OCI-LY3 (cell line): ENCODE data around the gene MYL12B.
"Not testable (repeated sequence)": the region's sequence is repeated elsewhere in the genome, so short reads cannot be mapped to it uniquely, and the experiment has no call there.

ENCODE experiments used
- H2AFZ ChIP-seq: fragments of 200-600, 300-600 bp; shearing (Covaris generic); 2 replicates; pipeline ENCODE4 v1.6.0; 2014; ENCODE audit warnings: antibody characterized with exemption, low read depth, low read length
- H3K27ac ChIP-seq: fragments of 200-600, 300-600 bp; sonication (generic); 2 replicates; pipeline ENCODE4 v1.5.1; 2014; ENCODE audit warnings: mild to moderate bottlenecking, low read length, moderate library complexity, mixed read lengths
- H3K27me3 ChIP-seq: fragments of 200-600, 300-600 bp; sonication (generic); 2 replicates; pipeline ENCODE4 v1.6.1; 2014; ENCODE audit warnings: low read depth, low read length, mixed read lengths
- H3K36me3 ChIP-seq: fragments of 200-600, 300-600 bp; sonication (generic); replicated peaks from 2 replicates; pipeline ENCODE3; 2014; ENCODE audit warnings: low read depth, low read length, mixed read lengths
- H3K4me1 ChIP-seq: fragments of 300-600, 200-600 bp; sonication (generic); 2 replicates; pipeline ENCODE4 v1.6.1; 2014; ENCODE audit warnings: low read length, mixed read lengths
- H3K4me2 ChIP-seq: fragments of 200-600, 300-600 bp; sonication (generic); 2 replicates; pipeline ENCODE4 v1.6.1; 2014; ENCODE audit warnings: low read length, mixed read lengths
- H3K4me3 ChIP-seq: fragments of 300-600, 200-600 bp; sonication (generic); 2 replicates; pipeline ENCODE4 v1.5.1; 2014; ENCODE audit warnings: antibody characterized with exemption, mild to moderate bottlenecking, low read length, moderate library complexity
- H3K79me2 ChIP-seq: fragments of 300-600, 200-600 bp; shearing (Covaris generic); 2 replicates; pipeline ENCODE4 v1.6.1; 2014; ENCODE audit warnings: mild to moderate bottlenecking, low read length, mixed read lengths
- H3K9ac ChIP-seq: fragments of 300-600, 200-600 bp; shearing (Covaris generic); 2 replicates; pipeline ENCODE4 v1.6.0; 2014; ENCODE audit warnings: mild to moderate bottlenecking, low read length, moderate library complexity
- H3K9me3 ChIP-seq: fragments of 200-600, 300-600 bp; shearing (Covaris generic); 2 replicates; pipeline ENCODE4 v1.6.1; 2014; ENCODE audit warnings: low read length, mixed read lengths; ENCODE audit not compliant: insufficient read depth
- H4K20me1 ChIP-seq: fragments of 200-600, 300-600 bp; sonication (generic); 2 replicates; pipeline ENCODE4 v1.6.1; 2016; ENCODE audit warnings: low read length, mixed read lengths; ENCODE audit not compliant: insufficient read depth
- EZH2phosphoT487 ChIP-seq: fragments of 200-600 bp; shearing (Covaris generic); IDR thresholded peaks from 2 replicates; pipeline ENCODE4 v1.6.1; 2018; ENCODE audit warnings: antibody characterized with exemption, mixed run types, low read depth
- TF ChIP-seq, protein P1 (sequence below): fragments of 200-600, 300-600 bp; sonication (generic); IDR thresholded peaks from 2 replicates; pipeline ENCODE4 v1.5.1; 2014; ENCODE audit warnings: antibody characterized with exemption, low read length, low read depth

MYL12B gene

DNA sequence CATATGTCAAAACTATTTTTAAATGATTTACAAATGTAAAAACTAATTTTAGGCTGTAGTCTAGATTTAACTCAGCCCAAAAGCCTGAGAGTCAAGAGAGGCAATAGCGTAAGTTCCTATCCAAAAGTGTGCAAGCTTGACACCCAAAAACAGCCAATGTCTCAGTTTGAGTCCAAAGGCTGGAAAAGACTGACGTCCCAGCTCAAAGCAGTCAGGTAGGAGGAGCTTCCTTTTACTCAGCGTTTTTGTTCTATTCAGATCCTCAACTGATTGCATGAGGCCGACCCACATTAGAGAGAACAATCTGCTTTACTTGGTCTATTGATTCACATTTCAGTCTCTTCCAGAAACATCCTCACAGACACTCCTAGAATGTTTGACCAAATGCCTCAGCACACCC is 51.8 kb downstream of the MYL12B start:
- Histone ChIP-seq H2AFZ (no peak overlapping the region), H3K27me3 (no peaks in the 10 kb centered on the region)
- no peak for TF ChIP-seq EZH2phosphoT487
- TF ChIP-seq, protein P1, sequence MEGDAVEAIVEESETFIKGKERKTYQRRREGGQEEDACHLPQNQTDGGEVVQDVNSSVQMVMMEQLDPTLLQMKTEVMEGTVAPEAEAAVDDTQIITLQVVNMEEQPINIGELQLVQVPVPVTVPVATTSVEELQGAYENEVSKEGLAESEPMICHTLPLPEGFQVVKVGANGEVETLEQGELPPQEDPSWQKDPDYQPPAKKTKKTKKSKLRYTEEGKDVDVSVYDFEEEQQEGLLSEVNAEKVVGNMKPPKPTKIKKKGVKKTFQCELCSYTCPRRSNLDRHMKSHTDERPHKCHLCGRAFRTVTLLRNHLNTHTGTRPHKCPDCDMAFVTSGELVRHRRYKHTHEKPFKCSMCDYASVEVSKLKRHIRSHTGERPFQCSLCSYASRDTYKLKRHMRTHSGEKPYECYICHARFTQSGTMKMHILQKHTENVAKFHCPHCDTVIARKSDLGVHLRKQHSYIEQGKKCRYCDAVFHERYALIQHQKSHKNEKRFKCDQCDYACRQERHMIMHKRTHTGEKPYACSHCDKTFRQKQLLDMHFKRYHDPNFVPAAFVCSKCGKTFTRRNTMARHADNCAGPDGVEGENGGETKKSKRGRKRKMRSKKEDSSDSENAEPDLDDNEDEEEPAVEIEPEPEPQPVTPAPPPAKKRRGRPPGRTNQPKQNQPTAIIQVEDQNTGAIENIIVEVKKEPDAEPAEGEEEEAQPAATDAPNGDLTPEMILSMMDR = no peak

DNA sequence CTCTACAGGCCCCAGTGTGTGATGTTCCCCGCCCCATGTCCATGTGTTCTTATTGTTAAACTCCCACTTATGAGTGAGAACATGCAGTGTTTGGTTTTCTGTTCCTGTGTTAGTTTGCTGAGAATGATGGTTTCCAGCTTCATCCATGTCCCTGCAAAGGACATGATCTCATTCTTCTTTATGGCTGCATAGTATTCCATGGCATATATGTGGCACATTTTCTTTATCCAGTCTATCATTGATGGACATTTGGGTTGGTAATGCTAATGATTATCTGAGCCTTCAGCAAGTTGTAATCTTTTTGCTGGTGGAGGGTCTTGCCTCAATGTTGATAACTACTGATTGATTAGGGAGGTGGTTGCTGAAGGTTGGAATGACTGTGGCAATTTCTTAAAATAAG is 53.4 kb downstream of the MYL12B start:
- peaks cover 16% of the 10 kb centered on the region for H3K4me1 ChIP-seq

More for the DNA sequence above, 51.8 kb downstream of the MYL12B start:
- no peak overlapping the region for H3K27ac ChIP-seq
- H3K4me1 ChIP-seq = no peaks in the 10 kb centered on the region
- no peaks in the 10 kb centered on the region for H4K20me1 ChIP-seq
- no peaks in the 10 kb centered on the region for H3K79me2 ChIP-seq
- H3K9me3 ChIP-seq = 0 out of 2 replicates have a peak, but pooled peaks cover 4% of the 10 kb centered on the region
- H3K4me2 ChIP-seq = no peak overlapping the region
- no peak overlapping the region for H3K9ac ChIP-seq
- H3K36me3 ChIP-seq = no peaks in the 10 kb centered on the region
- H3K4me3 ChIP-seq = no peak overlapping the region

DNA sequence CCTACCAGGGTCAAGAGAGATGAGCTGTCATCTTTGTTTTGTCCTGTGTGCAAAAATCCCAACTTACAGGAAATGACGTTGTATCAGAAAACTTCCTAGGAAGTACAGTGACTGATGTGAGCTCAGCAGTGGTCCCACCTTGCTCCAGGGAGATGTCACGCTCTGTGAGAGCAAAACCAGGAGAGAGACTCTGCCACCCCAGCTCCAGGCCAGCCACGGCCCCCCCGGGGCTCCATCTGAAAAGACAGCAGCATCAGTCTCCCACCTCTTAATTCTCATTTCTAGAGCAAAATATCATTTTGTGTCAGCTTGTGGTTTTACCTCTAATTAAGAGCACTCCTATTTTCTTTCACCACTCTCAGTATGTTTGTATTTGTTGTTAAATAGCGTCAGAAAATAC is 57.5 kb downstream of the MYL12B start:
- Histone ChIP-seq H3K9ac (peak overlapping the region; percentile 56), H3K27me3 (no peaks in the 10 kb centered on the region), H3K79me2 (no peaks in the 10 kb centered on the region), H4K20me1 (no peaks in the 10 kb centered on the region), H3K4me1 (peaks cover 49% of the 10 kb centered on the region), H2AFZ (peak overlapping the region; percentile 89), H3K27ac (peak overlapping the region; percentile 39), H3K4me2 (peak overlapping the region; percentile 84), H3K36me3 (no peaks in the 10 kb centered on the region), H3K9me3 (0 out of 2 replicates have a peak, but pooled peaks cover 4% of the 10 kb centered on the region), H3K4me3 (peak overlapping the region; percentile 63)
- TF ChIP-seq, protein P1 = no peak
- no peak for TF ChIP-seq EZH2phosphoT487

More for the DNA sequence above, 53.4 kb downstream of the MYL12B start:
- not testable (repeated sequence) for H3K4me3 ChIP-seq, H2AFZ ChIP-seq, H3K27ac ChIP-seq, H3K9me3 ChIP-seq, H3K27me3 ChIP-seq, H3K9ac ChIP-seq, H3K4me2 ChIP-seq, H4K20me1 ChIP-seq, H3K79me2 ChIP-seq, H3K36me3 ChIP-seq

DNA sequence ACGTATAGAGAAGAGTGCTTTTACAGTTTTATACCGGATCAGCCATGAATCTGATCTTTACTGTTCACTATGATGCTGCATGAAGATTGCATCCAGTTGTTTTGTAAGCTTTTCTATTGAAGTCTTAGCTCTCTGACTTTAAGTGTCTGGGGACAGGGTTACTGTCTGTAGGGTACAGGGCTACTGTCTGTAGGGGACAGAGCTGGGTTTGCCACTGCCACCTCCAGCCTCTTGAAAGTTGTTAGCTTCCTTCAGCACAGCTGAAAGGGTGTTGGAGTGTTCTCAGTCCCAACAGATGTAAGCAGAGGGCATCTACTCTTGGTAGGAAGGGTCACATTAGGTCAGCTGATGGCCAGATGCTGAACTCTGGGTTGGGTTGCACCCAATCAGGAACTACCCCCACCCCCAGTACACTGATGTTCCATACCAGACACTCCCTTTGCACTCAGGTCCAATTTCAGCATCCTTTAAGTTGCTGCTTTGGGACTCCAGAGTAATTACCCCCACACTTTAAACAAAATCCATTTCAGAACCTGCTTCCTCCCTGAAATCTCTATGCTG is 58.0 kb downstream of the MYL12B start:
- Histone ChIP-seq H3K27me3 (no peaks in the 10 kb centered on the region), H3K36me3 (no peaks in the 10 kb centered on the region), H4K20me1 (no peaks in the 10 kb centered on the region), H3K79me2 (no peaks in the 10 kb centered on the region), H3K4me2 (peak overlapping the region; percentile 84), H2AFZ (peak overlapping the region; percentile 89), H3K4me1 (peaks cover 53% of the 10 kb centered on the region), H3K9ac (peak overlapping the region; percentile 56), H3K4me3 (peak overlapping the region; percentile 63), H3K27ac (peak overlapping the region; percentile 39), H3K9me3 (0 out of 2 replicates have a peak, but pooled peaks cover 4% of the 10 kb centered on the region)
- no peak for TF ChIP-seq EZH2phosphoT487
- TF ChIP-seq, protein P1 = no peak
